Sciatic nerve (tissue), 2 donors: ENCODE measurements around the gene FOXK1. TPM values are rescaled to one million over a fixed set of nuclear protein-coding genes. Genes with fewer than 3 reads are reported as not detected.
"Not testable (repeated sequence)": the region's sequence is repeated elsewhere in the genome, so short reads cannot be mapped to it uniquely, and the experiment has no call there.

Experiments
- ATAC-seq: fragments of 200-7000 bp; cut with Tn5 transposase; one replicate; pipeline ENCODE4 v1.9.1; 2020; ENCODE audit warnings: mild to moderate bottlenecking, moderate library complexity
- DNase-seq: peaks from one replicate; pipeline ENCODE4 v3.0.0-alpha.2; 2020; ENCODE audit warnings: low spot score
- intact Hi-C: fragments of 100-400 bp; cut with DNase I; formaldehyde crosslinking; loops from one replicate; pipeline ENCODE4 v1.14.2; 2022
- total RNA-seq: library from RNA; stranded (reverse); fragmentation: NEBNext Ultra II Directional; extraction: Animal tissue kit (Norgen Biotek cat#: 25700); gene quantifications from one replicate; pipeline ENCODE4 v1.2.1, GENCODE V29; 2021
- donor health status: DM: no; HTN: no; CAD: no.
- donor health status: DM: no; HTN: no; CAD: no.

Gene FOXK1
- total RNA-seq, 1 donor from 2014 or later, result 37.7 TPM

- DNase-seq, result no peak
- intact Hi-C loops, result no loop called here
Observed at GRCh38 chr7:4663239-4664018, 18.7 kb upstream of the FOXK1 start.

GRCh38 chr7:4665661-4666060, 16.4 kb upstream of the FOXK1 start:
- no peak for DNase-seq
- ATAC-seq, result no peak
- intact Hi-C loops, result no loop called here

More at GRCh38 chr7:4663239-4664018, 18.7 kb upstream of the FOXK1 start:
- ATAC-seq, result no peak

- intact Hi-C loops, result no loop called here
- ATAC-seq (peak; percentile 66), DNase-seq (no peak)
Observed at GRCh38 chr7:4667776-4668509, 14.2 kb upstream of the FOXK1 start.

GRCh38 chr7:4668510-4668847, 13.6 kb upstream of the FOXK1 start:
- ATAC-seq (no peak), DNase-seq (no peak)
- intact Hi-C loops, result no loop called here

GRCh38 chr7:4670791-4671190, 11.3 kb upstream of the FOXK1 start:
- DNase-seq, result no peak
- intact Hi-C loops, result no loop called here
- ATAC-seq, result no peak

- ATAC-seq, result no peak
- intact Hi-C loops, result no loop called here
- DNase-seq, result no peak
Observed at GRCh38 chr7:4675771-4676367, 6.2 kb upstream of the FOXK1 start.

- intact Hi-C loops, DNase-seq, ATAC-seq: not testable (repeated sequence)
Observed at GRCh38 chr7:4677518-4677917, 4.6 kb upstream of the FOXK1 start.

- intact Hi-C loops, result loop anchor here (5.0 to 10.0 kb wide), 2 partner anchors 39 to 73 kb away; no protein-coding TSS in a partner anchor
- ATAC-seq, result no peak
- DNase-seq, result no peak
Observed at GRCh38 chr7:4681218-4681851, 760 bp upstream of the FOXK1 start.

GRCh38 chr7:4682621-4683042, 537 bp downstream of the FOXK1 start:
- ATAC-seq (peak; percentile 5), DNase-seq (peak; percentile 72)
- intact Hi-C loops, result loop anchor here (5.0 to 10.0 kb wide), 2 partner anchors 40 to 72 kb away; no protein-coding TSS in a partner anchor

- intact Hi-C loops, result loop anchor here (5.0 to 10.0 kb wide), 2 partner anchors 41 to 72 kb away; no protein-coding TSS in a partner anchor
- DNase-seq (peak; percentile 69), ATAC-seq (peak; percentile 72)
Observed at GRCh38 chr7:4683043-4683883, 1.2 kb downstream of the FOXK1 start.

GRCh38 chr7:4683884-4684565, 1.9 kb downstream of the FOXK1 start:
- intact Hi-C loops, result loop anchor here (5.0 to 10.0 kb wide), 2 partner anchors 42 to 71 kb away; no protein-coding TSS in a partner anchor
- DNase-seq (peak; percentile 70), ATAC-seq (peak; percentile 83)

GRCh38 chr7:4684846-4685245, 2.8 kb downstream of the FOXK1 start:
- ATAC-seq (no peak), DNase-seq (no peak)
- intact Hi-C loops, result loop anchor here (5.0 to 10.0 kb wide), 2 partner anchors 43 to 70 kb away; no protein-coding TSS in a partner anchor

- intact Hi-C loops, result loop anchor here (10.0 kb wide), 1 partner anchor 69 kb away; no protein-coding TSS in a partner anchor
- ATAC-seq, DNase-seq: not testable (repeated sequence)
Observed at GRCh38 chr7:4685676-4686075, 3.6 kb downstream of the FOXK1 start.

GRCh38 chr7:4687956-4688355, 5.9 kb downstream of the FOXK1 start:
- intact Hi-C loops, result loop anchor here (10.0 kb wide), 1 partner anchor 67 kb away; no protein-coding TSS in a partner anchor
- no peak for DNase-seq

GRCh38 chr7:4689151-4689550, 7.1 kb downstream of the FOXK1 start:
- ATAC-seq (no peak), DNase-seq (no peak)
- intact Hi-C loops, result loop anchor here (10.0 kb wide), 1 partner anchor 66 kb away; no protein-coding TSS in a partner anchor

More at GRCh38 chr7:4687956-4688355, 5.9 kb downstream of the FOXK1 start:
- no peak for ATAC-seq

GRCh38 chr7:4689668-4690067, 7.6 kb downstream of the FOXK1 start:
- DNase-seq (no peak), ATAC-seq (no peak)
- intact Hi-C loops, result loop anchor here (10.0 kb wide), 1 partner anchor 65 kb away; no protein-coding TSS in a partner anchor
